GM19193 (cell line): Measurements from ENCODE around the gene LY86.
A peak's percentile ranks its signal among the peaks of the same experiment; 100 is the strongest.

ENCODE experiments used
- POLR2A ChIP-seq: IDR thresholded peaks from 4 replicates; pipeline ENCODE4 v1.6.1; 2011; ENCODE audit not compliant: insufficient read depth, insufficient read length; ENCODE audit errors: extremely low read depth

The LY86 gene

DNA sequence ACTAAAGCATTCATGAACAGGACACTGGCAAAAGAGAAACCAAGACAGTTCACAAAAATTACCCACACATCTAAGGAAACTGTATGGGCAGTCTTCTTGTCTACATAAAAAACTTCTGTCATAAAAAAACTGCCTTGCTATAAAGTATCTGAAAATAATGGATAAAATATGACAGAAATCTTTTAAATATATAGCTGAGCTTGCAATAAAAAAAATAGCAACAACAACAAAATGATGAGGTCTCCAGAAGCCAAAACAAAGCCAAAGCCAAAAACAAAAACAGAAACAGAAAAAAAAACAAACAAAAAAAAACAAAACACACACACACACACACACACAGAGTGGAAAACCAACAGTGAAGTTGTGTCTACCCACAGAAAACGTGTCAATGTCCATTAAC is 14.8 kb downstream of the LY86 start:
- TF ChIP-seq POLR2A, result no peak

GRCh38 chr6:6604015-6604414 is 15.5 kb downstream of the LY86 start:
- no peak for TF ChIP-seq POLR2A

DNA sequence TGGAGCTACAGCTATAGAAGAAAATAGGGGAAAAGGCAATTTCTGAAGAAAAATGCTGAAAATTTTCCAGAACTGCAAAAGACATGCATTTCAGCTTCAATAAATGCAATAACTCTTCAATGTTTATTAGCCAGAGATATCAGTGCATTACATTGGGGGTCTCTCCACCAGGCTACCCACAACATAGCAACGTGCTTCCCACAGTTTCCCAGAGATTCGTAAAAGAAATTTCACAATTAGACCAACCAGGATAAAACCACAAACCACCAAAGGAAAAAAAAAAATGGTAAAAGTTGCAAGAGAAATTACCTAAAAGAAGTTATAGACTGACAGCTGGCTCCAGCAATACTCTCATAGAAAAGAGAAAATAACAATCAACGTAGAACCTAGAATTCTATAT is 16.0 kb downstream of the LY86 start:
- no peak for TF ChIP-seq POLR2A

DNA sequence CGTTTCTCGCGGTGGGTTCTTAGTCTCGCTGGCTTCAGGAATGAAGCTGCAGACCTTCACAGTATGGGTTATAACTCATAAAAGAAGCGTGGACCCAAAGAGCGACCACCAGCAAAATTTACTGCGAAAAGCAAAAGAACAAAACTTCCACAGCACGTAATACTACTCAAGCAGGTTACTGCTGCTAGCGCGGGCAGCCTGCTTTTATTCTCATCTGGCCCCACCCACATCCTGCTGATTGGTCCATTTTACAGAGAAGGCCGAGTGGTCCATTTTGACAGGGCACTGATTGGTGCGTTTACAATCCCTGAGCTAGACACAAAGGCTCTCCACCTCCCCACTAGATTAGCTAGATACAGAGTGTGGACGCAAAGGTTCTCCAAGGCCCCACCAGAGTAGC is 17.4 kb downstream of the LY86 start:
- TF ChIP-seq POLR2A, result no peak

DNA sequence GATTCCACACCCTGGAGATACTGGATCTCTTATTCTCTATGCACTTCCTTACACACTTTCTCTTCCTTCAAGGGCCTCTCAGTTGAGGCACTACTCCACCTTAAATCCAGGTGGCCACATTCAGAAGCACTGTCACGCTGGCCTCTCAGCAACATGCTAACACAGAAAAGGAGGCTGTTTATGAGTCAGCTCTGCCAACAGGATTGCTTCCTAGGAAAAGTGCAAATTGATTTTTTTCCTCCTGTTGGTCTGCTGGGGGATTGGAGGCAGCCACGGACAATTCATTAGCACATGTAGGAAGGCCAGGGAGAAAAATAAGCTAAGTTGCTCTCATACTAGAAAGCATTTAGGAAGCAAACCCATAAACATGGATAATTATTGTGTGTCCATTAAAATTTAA is 20.9 kb downstream of the LY86 start:
- no peak for TF ChIP-seq POLR2A

DNA sequence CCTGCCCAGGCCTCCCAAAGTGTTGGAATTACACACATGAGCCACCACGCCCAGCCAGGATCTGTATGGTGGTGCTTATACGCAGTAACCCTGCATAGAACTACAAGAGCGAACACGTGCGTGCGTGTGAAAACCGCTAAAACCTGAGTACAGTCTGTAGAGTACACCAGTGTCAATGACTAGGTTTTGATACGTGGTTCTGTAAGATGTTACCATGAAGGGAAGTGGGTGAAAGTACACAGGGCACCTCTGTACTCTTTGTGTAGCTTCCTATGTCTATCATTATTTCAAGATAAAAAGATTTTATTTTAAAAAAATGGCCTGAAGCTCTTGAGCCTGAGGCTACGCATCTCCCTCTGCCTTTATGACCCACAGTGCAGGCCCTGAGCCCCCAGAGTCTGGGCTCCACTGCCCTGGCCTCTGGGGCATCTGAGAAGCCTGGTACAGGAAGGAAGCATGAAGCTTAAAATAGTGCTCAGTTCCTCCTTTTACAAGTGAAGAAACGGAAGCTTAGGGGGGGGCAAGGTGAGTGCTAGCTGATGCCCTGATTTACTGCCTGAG is 21.6 kb downstream of the LY86 start:
- TF ChIP-seq POLR2A, result peak; percentile 52

GRCh38 chr6:6611486-6611885 is 23.0 kb downstream of the LY86 start:
- no peak for TF ChIP-seq POLR2A

DNA sequence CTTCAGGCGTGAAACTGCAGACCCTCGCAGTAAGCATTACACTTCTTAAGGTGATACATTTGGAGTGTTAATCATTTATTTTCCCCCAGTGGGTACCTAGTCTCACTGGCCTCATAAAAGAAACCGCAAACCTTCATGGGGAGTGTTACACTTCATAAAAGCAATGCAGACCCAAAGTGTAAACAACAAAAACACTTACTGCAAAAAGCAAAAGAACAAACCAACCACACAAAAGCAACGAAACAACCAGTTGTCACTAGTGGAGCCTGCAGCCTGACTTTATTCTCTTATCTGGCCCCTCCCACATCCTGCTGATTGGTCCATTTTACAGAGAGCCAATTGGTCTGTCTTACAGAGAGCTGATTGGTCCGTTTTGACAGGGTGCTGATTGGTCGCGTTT is 23.8 kb downstream of the LY86 start:
- TF ChIP-seq POLR2A, result no peak

DNA sequence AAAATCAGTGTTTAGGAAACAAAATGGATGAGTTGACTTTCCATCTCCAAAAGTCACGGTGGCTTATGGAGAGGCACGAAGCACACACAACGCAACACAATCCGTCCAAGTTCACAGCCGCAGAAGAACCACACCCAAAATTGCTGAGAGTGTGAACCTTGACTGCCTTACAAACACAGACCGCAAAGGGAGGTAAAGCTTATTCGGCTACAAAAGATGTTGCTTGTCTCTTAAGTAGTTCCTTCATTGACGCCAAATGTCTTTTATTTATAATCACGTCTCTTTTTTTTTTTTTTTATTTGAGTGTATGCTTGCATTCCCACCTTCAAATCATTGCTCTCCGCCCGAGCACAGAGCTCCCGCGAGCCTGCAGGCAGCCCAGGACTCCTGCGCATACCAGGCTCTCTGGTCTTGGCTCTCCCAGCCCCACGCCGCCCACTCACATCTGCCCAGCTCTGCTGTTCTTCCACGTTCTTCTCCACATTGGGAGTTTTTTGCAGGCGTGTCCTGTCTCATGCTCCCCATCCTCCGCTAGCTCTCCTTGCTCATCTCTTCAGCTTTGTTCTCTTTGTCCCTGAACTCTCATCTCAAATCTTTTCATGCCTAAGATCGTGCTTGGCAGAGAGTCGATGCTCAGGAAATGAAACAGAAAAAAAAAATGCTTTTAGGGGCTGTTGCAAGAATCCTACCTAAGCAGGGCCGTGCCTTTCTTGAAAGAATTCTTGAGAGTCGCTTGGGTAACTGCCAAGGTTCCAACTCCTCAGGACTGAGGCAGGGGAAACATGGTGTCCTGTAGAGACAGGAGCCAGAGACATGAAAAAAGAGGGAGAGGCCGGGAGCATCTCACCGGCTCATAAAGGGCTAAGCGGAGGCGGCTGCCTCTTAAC is 25.8 kb downstream of the LY86 start:
- no peak for TF ChIP-seq POLR2A

- TF ChIP-seq POLR2A, result no peak
Measured at GRCh38 chr6:6614983-6615349, 26.4 kb downstream of the LY86 start.

GRCh38 chr6:6616656-6617055 is 28.1 kb downstream of the LY86 start:
- TF ChIP-seq POLR2A, result no peak

GRCh38 chr6:6619021-6619794 is 30.7 kb downstream of the LY86 start:
- no peak for TF ChIP-seq POLR2A

DNA sequence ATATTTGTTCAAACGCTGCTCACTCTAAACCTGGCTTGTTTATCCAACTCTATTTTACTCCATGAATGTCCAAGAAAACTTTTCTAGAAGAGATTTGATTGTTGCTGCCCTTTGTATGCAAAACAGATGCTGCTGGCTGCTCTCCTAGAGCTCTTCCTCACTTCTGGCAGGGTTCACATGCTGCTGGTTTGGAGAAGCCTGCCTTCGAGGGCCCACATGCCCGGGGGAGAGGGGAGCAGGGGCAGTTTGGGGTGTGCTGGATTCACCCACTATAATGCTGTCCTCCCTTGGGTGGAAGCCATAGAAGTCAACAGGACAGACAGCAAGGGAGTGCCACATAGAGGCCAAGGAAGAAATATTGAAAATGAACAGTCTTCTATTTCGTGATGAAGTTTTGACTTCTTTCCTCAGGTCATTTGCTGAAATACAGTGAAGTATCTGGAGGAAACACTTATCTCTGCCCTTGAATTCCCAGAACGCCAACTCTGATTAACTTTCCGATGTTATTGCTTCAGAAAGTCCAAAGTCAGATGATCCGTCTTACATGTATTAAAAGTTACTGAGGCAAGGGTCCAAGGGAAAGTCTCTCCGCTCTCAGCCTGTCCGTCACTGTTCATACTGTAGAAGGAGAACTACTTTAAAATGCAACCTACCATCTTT is 32.4 kb downstream of the LY86 start:
- TF ChIP-seq POLR2A, result no peak

GRCh38 chr6:6622501-6622900 is 34.0 kb downstream of the LY86 start:
- no peak for TF ChIP-seq POLR2A

DNA sequence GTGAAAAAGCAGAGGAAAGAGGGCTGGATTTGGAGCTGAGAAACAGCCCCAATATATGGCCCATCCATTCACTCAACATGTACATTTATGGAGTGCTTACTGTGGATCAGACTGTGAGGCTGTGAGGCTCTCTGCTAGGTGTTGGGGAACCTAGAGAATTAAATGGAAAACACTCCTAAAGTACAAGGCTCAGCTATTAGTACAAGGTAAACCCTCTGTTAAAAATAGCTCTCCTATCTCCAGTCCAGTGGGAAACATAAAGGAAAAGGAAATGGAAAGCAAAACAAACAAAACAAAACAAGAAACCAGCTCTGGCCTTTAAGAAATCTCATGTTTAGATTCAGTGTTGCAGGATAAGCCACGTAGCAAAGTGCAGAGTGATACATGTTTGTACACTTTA is 35.0 kb downstream of the LY86 start:
- no peak for TF ChIP-seq POLR2A
